ENCODE data around the gene ABAT.
"Not testable (repeated sequence)": the region's sequence is repeated elsewhere in the genome, so short reads cannot be mapped to it uniquely, and the experiment has no call there.

ABAT gene

GRCh38 chr16:8718851-8719680 is 44.6 kb downstream of the ABAT start:
- no peak for DNase-seq

GRCh38 chr16:8720080-8720966 is 45.9 kb downstream of the ABAT start:
- no peak for DNase-seq

GRCh38 chr16:8720967-8721308 is 46.5 kb downstream of the ABAT start:
- DNase-seq: no peak

GRCh38 chr16:8721336-8722024 is 47.1 kb downstream of the ABAT start:
- no peak for DNase-seq

- no peak for DNase-seq
These were observed 47.6 kb downstream of the ABAT start for GRCh38 chr16:8722025-8722348.

GRCh38 chr16:8725513-8726178 is 51.2 kb downstream of the ABAT start:
- DNase-seq: no peak

GRCh38 chr16:8727131-8727806 is 52.9 kb downstream of the ABAT start:
- no peak for DNase-seq

- DNase-seq: no peak
These were observed 53.6 kb downstream of the ABAT start for GRCh38 chr16:8727857-8728618.

GRCh38 chr16:8729779-8730334 is 55.4 kb downstream of the ABAT start:
- no peak for DNase-seq

GRCh38 chr16:8730335-8730915 is 56.0 kb downstream of the ABAT start:
- no peak for DNase-seq

- no peak for DNase-seq
These were observed 59.6 kb downstream of the ABAT start for GRCh38 chr16:8733849-8734540.

- no peak for DNase-seq
These were observed 61.2 kb downstream of the ABAT start for GRCh38 chr16:8735574-8735973.

- no peak for DNase-seq
These were observed 61.8 kb downstream of the ABAT start for GRCh38 chr16:8736123-8736668.

- no peak for DNase-seq
These were observed 64.7 kb downstream of the ABAT start for GRCh38 chr16:8739151-8739550.

GRCh38 chr16:8739989-8740704 is 65.7 kb downstream of the ABAT start:
- DNase-seq: no peak

GRCh38 chr16:8740775-8741355 is 66.4 kb downstream of the ABAT start:
- DNase-seq: no peak

- no peak for DNase-seq
These were observed 67.2 kb downstream of the ABAT start for GRCh38 chr16:8741636-8742035.

- DNase-seq: no peak
These were observed 67.7 kb downstream of the ABAT start for GRCh38 chr16:8742068-8742467.

- DNase-seq: not testable (repeated sequence)
These were observed 74.5 kb downstream of the ABAT start for GRCh38 chr16:8748944-8749343.
